Measurements from ENCODE around the gene POLK. TPM values are rescaled to one million over a fixed set of nuclear protein-coding genes. Genes with fewer than 3 reads are reported as not detected.

The POLK gene
- total RNA-seq, 1 donor, result 34.7 TPM

DNA sequence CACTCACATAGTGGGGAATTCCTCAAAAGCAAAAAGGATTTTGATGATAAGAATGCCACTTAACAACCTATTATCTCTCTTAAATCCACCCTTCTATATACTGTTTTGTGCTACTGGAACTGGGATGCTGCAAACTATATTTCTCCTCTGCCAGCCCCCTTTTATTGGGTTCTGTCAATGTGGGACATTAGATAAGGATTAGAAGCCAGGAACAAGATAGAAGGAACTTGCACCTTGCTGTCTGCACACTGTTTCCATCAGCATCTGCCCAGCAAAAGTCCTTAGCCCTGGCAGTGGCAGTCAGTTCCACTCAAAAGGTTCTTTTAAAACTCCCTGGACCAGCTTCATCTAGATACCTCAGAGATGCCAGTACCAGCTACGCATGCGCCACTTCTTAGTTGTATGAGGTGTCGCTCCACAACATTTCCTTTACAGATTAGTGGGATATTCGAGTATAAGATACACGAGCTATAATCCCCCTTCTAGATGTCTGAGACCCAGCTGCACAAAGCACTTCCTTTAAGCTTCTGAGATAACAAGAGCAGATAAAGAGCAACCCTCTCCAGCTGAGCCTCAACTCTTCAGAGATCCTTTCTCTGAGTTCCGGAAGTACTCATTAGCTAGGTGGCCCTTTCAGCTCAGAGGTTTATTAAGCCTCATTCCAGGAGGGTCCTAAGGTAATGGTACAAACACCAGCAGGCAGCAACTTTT lies 45.5 kb upstream of the POLK start:
- Histone ChIP-seq H3K79me2 (ENCODE audit: insufficient read depth, low read length) (peaks cover 88% of the 10 kb centered on the region), H4K20me1 (ENCODE audit: insufficient read depth, low read length) (peaks cover 23% of the 10 kb centered on the region), H3K4me2 (ENCODE audit: insufficient read depth, low read length) (no peak overlapping the region), H3K9me3 (ENCODE audit: low read depth, low read length) (peaks cover 8% of the 10 kb centered on the region), H2AFZ (ENCODE audit: low read length) (no peak overlapping the region), H3K27ac (ENCODE audit: low read depth, low read length) (no peak overlapping the region), H3K27me3 (ENCODE audit: insufficient read depth, low read length) (no peaks in the 10 kb centered on the region), H3K36me3 (ENCODE audit: insufficient read depth, low read length) (no peaks in the 10 kb centered on the region), H3K4me3 (ENCODE audit: insufficient read depth, low read length) (no peak overlapping the region), H3K4me1 (ENCODE audit: insufficient read depth, low read length) (peaks cover 4% of the 10 kb centered on the region)
- TF ChIP-seq, protein P1, sequence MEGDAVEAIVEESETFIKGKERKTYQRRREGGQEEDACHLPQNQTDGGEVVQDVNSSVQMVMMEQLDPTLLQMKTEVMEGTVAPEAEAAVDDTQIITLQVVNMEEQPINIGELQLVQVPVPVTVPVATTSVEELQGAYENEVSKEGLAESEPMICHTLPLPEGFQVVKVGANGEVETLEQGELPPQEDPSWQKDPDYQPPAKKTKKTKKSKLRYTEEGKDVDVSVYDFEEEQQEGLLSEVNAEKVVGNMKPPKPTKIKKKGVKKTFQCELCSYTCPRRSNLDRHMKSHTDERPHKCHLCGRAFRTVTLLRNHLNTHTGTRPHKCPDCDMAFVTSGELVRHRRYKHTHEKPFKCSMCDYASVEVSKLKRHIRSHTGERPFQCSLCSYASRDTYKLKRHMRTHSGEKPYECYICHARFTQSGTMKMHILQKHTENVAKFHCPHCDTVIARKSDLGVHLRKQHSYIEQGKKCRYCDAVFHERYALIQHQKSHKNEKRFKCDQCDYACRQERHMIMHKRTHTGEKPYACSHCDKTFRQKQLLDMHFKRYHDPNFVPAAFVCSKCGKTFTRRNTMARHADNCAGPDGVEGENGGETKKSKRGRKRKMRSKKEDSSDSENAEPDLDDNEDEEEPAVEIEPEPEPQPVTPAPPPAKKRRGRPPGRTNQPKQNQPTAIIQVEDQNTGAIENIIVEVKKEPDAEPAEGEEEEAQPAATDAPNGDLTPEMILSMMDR (IDR thresholded peaks at IDR 0.05; ENCODE audit: extremely low read depth, low read depth, low read length), result no peak
- no peak for DNase-seq (ENCODE audit: insufficient read length, low spot score, missing footprints)

DNA sequence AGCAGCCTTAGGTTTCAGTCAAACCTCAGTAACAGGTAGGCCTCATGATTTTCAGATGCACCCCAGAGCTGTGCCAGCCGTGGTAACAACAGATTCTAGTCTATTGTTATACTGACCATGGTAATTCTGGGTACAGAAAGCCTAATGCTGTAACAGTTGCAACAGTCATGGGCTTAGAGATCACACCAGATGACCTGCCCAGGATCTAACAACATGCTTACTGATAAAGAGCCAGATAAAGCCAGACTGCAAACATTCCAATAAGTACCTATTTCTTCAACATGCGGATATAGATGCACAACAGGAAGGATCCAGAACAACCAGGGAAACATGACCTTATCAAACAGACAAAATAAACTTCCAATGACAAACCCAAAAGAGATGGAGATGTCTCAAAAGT lies 43.1 kb upstream of the POLK start:
- Histone ChIP-seq H4K20me1 (ENCODE audit: insufficient read depth, low read length) (peaks cover 38% of the 10 kb centered on the region), H3K9me3 (ENCODE audit: low read depth, low read length) (peaks cover 8% of the 10 kb centered on the region)

DNA sequence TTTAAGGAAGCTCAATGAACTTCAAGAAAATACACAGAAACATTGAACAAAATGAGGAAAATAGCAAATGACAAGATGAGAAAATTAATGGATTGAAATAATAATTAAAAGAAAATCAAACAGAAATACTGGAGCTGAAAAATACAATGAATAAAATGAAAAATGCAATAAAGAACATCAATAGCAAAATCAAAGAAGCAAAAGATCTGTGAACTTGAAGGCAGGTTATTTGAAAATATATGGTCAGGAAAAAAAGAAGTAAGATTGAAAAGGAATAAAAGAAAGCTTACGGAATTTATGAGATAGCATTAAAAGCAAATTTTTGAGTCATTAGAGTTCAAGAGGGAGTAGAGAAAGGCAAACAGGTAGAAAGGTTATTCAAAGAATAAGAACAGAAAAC lies 42.7 kb upstream of the POLK start:
- Histone ChIP-seq H3K36me3 (ENCODE audit: insufficient read depth, low read length) (no peaks in the 10 kb centered on the region), H3K27me3 (ENCODE audit: insufficient read depth, low read length) (no peaks in the 10 kb centered on the region), H4K20me1 (ENCODE audit: insufficient read depth, low read length) (peaks cover 39% of the 10 kb centered on the region), H3K4me1 (ENCODE audit: insufficient read depth, low read length) (no peaks in the 10 kb centered on the region), H3K4me2 (ENCODE audit: insufficient read depth, low read length) (no peak overlapping the region), H3K79me2 (ENCODE audit: insufficient read depth, low read length) (peaks cover 90% of the 10 kb centered on the region), H3K4me3 (ENCODE audit: insufficient read depth, low read length) (no peak overlapping the region), H3K27ac (ENCODE audit: low read depth, low read length) (no peak overlapping the region), H2AFZ (ENCODE audit: low read length) (no peak overlapping the region), H3K9me3 (ENCODE audit: low read depth, low read length) (peaks cover 8% of the 10 kb centered on the region)
- TF ChIP-seq, protein P1 (IDR thresholded peaks at IDR 0.05; ENCODE audit: extremely low read depth, low read depth, low read length), result no peak
- DNase-seq (ENCODE audit: insufficient read length, low spot score, missing footprints), result no peak

More for the DNA sequence above, 43.1 kb upstream of the POLK start:
- no peak for DNase-seq (ENCODE audit: insufficient read length, low spot score, missing footprints)
- no peaks in the 10 kb centered on the region for H3K4me1 ChIP-seq (ENCODE audit: insufficient read depth, low read length)
- H3K27me3 ChIP-seq (ENCODE audit: insufficient read depth, low read length), result no peaks in the 10 kb centered on the region
- H3K4me3 ChIP-seq (ENCODE audit: insufficient read depth, low read length), result no peak overlapping the region
- no peak overlapping the region for H2AFZ ChIP-seq (ENCODE audit: low read length)
- peaks cover 94% of the 10 kb centered on the region for H3K79me2 ChIP-seq (ENCODE audit: insufficient read depth, low read length)
- TF ChIP-seq, protein P1 (IDR thresholded peaks at IDR 0.05; ENCODE audit: extremely low read depth, low read depth, low read length), result no peak
- no peak overlapping the region for H3K27ac ChIP-seq (ENCODE audit: low read depth, low read length)
- no peaks in the 10 kb centered on the region for H3K36me3 ChIP-seq (ENCODE audit: insufficient read depth, low read length)
- H3K4me2 ChIP-seq (ENCODE audit: insufficient read depth, low read length), result no peak overlapping the region

DNA sequence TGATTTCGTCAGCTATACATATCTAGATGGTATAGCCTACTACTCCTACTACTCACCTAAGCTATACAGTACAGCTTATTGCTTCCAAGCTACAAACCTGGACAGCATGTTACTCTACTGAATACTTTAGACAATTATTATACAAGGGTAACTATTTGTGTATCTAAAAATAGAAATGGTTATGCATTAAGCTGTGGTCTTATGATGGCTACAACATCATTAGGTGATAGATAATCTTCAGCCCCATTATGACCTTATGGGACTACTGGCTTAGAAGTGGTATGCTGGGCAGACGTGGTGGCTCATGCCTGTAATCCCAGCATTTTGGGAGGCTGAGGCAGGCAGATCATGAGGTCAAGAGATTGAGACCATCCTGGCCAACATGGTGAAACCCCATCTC lies 40.5 kb upstream of the POLK start:
- Histone ChIP-seq H3K4me2 (ENCODE audit: insufficient read depth, low read length) (no peak overlapping the region), H3K79me2 (ENCODE audit: insufficient read depth, low read length) (peaks cover 85% of the 10 kb centered on the region), H4K20me1 (ENCODE audit: insufficient read depth, low read length) (peaks cover 42% of the 10 kb centered on the region), H3K4me1 (ENCODE audit: insufficient read depth, low read length) (no peaks in the 10 kb centered on the region), H3K4me3 (ENCODE audit: insufficient read depth, low read length) (no peak overlapping the region), H3K27me3 (ENCODE audit: insufficient read depth, low read length) (no peaks in the 10 kb centered on the region), H3K36me3 (ENCODE audit: insufficient read depth, low read length) (no peaks in the 10 kb centered on the region), H3K27ac (ENCODE audit: low read depth, low read length) (no peak overlapping the region), H3K9me3 (ENCODE audit: low read depth, low read length) (peaks cover 8% of the 10 kb centered on the region), H2AFZ (ENCODE audit: low read length) (no peak overlapping the region)
- no peak for DNase-seq (ENCODE audit: insufficient read length, low spot score, missing footprints)
- TF ChIP-seq, protein P1 (IDR thresholded peaks at IDR 0.05; ENCODE audit: extremely low read depth, low read depth, low read length), result no peak

Data from osteoblast (primary cell).